GM18517 (cell line): ENCODE results near the gene LMBR1L.
A peak's percentile ranks its signal among the peaks of the same experiment; 100 is the strongest.

Experiments
- ATAC-seq: cut with Tn5 transposase; IDR thresholded peaks from one replicate; pipeline ENCODE4 v1.9.1; 2021; ENCODE audit warnings: mild to moderate bottlenecking, moderate library complexity; ENCODE audit not compliant: unreplicated experiment

The LMBR1L gene

GRCh38 chr12:49121047-49121696 lies 10.5 kb upstream of the LMBR1L start:
- ATAC-seq, result no peak

- ATAC-seq, result no peak
These were observed 559 bp upstream of the LMBR1L start for GRCh38 chr12:49111206-49111605.

- peak; percentile 5 for ATAC-seq
These were observed 795 bp downstream of the LMBR1L start for GRCh38 chr12:49109641-49110463.

- no peak for ATAC-seq
These were observed 1.7 kb downstream of the LMBR1L start for GRCh38 chr12:49108958-49109404.

- no peak for ATAC-seq
These were observed 5.1 kb downstream of the LMBR1L start for GRCh38 chr12:49105504-49106084.

GRCh38 chr12:49104822-49105221 lies 5.8 kb downstream of the LMBR1L start:
- ATAC-seq, result no peak

- ATAC-seq, result no peak
These were observed 10.3 kb downstream of the LMBR1L start for GRCh38 chr12:49100380-49100779.

- no peak for ATAC-seq
These were observed 11.9 kb downstream of the LMBR1L start for GRCh38 chr12:49098703-49099102.

GRCh38 chr12:49098035-49098451 lies 12.6 kb downstream of the LMBR1L start:
- no peak for ATAC-seq

GRCh38 chr12:49097381-49097780 lies 13.3 kb downstream of the LMBR1L start:
- no peak for ATAC-seq

- no peak for ATAC-seq
These were observed 15.7 kb downstream of the LMBR1L start for GRCh38 chr12:49094975-49095365.

- ATAC-seq, result no peak
These were observed 16.3 kb downstream of the LMBR1L start, which contains the start of gene DHH for GRCh38 chr12:49094160-49094974. TSS of gene DHH (minus strand) at chr12:49094801. CDS start at chr12:49094512, 289 bp downstream.

GRCh38 chr12:49093792-49094159 lies 16.9 kb downstream of the LMBR1L start:
- no peak for ATAC-seq

- no peak for ATAC-seq
These were observed 17.7 kb downstream of the LMBR1L start for GRCh38 chr12:49092816-49093406.

- no peak for ATAC-seq
These were observed 18.4 kb downstream of the LMBR1L start for GRCh38 chr12:49092086-49092815.

- ATAC-seq, result no peak
These were observed 18.9 kb downstream of the LMBR1L start for GRCh38 chr12:49091836-49092085.

GRCh38 chr12:49091056-49091835 lies 19.4 kb downstream of the LMBR1L start:
- ATAC-seq, result no peak

GRCh38 chr12:49089821-49090773 lies 20.6 kb downstream of the LMBR1L start:
- ATAC-seq, result no peak
